ENCODE measurements around the gene ARID5A.

ARID5A gene, protein sequence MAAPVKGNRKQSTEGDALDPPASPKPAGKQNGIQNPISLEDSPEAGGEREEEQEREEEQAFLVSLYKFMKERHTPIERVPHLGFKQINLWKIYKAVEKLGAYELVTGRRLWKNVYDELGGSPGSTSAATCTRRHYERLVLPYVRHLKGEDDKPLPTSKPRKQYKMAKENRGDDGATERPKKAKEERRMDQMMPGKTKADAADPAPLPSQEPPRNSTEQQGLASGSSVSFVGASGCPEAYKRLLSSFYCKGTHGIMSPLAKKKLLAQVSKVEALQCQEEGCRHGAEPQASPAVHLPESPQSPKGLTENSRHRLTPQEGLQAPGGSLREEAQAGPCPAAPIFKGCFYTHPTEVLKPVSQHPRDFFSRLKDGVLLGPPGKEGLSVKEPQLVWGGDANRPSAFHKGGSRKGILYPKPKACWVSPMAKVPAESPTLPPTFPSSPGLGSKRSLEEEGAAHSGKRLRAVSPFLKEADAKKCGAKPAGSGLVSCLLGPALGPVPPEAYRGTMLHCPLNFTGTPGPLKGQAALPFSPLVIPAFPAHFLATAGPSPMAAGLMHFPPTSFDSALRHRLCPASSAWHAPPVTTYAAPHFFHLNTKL

DNA sequence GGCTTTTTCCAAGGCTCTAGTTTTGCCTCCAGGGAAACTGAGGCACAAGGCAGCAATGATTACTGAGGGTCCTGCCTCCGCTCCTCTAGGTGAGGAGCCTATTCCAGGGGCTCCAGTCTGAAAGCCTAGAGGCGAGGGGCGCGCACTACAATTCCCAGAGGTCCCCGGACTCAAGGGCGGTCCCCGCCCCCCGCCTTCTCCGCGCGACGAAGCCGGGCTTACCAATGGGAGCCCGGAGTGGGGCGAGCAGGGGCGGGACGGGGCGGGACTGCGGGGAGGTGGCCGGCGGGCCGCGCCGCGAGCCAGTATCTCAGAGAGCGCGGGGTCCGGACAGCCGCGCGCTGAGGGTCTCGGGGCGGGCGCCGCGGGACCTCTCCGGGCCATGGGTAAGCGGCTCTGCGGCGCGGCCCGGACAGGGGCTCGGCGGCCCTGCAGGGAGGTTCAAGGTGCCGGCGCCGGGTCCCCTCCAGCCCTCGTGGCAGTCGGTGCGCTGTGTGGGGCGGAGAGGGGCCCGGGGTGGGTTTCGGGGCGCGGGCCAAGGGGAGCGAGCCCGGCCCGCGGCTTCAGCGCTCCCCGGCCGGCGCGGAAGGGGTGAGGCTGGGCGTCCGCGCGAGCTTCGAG lies at the start of gene ARID5A:
Gene ARID5A (plus strand): TSS at position 308 of the 621 bp plus-strand sequence. CDS start 75 bp downstream, at position 383.
- H3K4me1 ChIP-seq (ENCODE audit: insufficient read depth, low read length, poor library complexity, severe bottlenecking), result peaks cover 60% of the 10 kb centered on the region
- H3K36me3 ChIP-seq (ENCODE audit: insufficient read depth, low read length), result no peaks in the 10 kb centered on the region
- H3K9me2 ChIP-seq (replicated peaks; ENCODE audit: low read depth, low read length), result no peaks in the 10 kb centered on the region
- H2AFZ ChIP-seq (ENCODE audit: low read length), result peak within 1 kb of the TSS; percentile 82
- no peaks in the 10 kb centered on the region for H3F3A ChIP-seq (ENCODE audit: low read depth)
- H3K79me2 ChIP-seq (ENCODE audit: insufficient read depth, low read length), result peaks cover 40% of the 10 kb centered on the region
- H4K20me1 ChIP-seq (ENCODE audit: insufficient read depth, low read length, poor library complexity, severe bottlenecking), result peaks cover 34% of the 10 kb centered on the region
- peak within 1 kb of the TSS; percentile 79 for H3K4me3 ChIP-seq (ENCODE audit: low read length, poor library complexity, severe bottlenecking)
- H3K9ac ChIP-seq (ENCODE audit: low read depth, low read length, poor library complexity, severe bottlenecking), result peak within 1 kb of the TSS; percentile 76
- peak within 1 kb of the TSS; percentile 93 for H3K4me2 ChIP-seq (ENCODE audit: low read depth, low read length, poor library complexity, severe bottlenecking)
- H3K9me3 ChIP-seq (ENCODE audit: insufficient read depth, low read depth, low read length), result no peaks in the 10 kb centered on the region
- TF ChIP-seq, protein P1, sequence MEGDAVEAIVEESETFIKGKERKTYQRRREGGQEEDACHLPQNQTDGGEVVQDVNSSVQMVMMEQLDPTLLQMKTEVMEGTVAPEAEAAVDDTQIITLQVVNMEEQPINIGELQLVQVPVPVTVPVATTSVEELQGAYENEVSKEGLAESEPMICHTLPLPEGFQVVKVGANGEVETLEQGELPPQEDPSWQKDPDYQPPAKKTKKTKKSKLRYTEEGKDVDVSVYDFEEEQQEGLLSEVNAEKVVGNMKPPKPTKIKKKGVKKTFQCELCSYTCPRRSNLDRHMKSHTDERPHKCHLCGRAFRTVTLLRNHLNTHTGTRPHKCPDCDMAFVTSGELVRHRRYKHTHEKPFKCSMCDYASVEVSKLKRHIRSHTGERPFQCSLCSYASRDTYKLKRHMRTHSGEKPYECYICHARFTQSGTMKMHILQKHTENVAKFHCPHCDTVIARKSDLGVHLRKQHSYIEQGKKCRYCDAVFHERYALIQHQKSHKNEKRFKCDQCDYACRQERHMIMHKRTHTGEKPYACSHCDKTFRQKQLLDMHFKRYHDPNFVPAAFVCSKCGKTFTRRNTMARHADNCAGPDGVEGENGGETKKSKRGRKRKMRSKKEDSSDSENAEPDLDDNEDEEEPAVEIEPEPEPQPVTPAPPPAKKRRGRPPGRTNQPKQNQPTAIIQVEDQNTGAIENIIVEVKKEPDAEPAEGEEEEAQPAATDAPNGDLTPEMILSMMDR (conservative IDR thresholded peaks at IDR 0.05; ENCODE audit: low read length), result no peak
- no peak for TF ChIP-seq EZH2phosphoT487 (IDR thresholded peaks at IDR 0.05; ENCODE audit: borderline replicate concordance)
- no peaks in the 10 kb centered on the region for H3K27me3 ChIP-seq (ENCODE audit: insufficient read depth, low read length, poor library complexity, severe bottlenecking)

DNA sequence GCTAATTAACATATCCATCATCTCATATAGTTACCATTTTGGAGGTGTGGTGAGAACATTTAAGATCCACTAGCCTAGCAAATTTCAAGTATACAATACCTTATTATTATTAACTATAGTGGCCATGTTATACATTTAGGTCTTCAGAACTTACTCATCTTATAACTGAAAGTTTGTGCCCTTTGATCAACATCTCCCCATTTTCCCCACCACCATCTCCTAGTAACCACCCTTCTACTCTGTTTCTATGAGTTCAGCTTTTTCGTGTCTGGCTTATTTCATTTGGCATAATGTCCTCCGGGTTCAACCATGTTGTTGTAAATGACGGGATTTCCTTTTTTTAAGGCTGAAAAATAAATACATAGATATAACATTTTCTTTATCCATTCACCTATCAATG lies 47.3 kb upstream of the ARID5A start:
- H3K9me2 ChIP-seq (replicated peaks; ENCODE audit: low read depth, low read length), result no peaks in the 10 kb centered on the region
- H3K79me2 ChIP-seq (ENCODE audit: insufficient read depth, low read length), result no peaks in the 10 kb centered on the region
- no peaks in the 10 kb centered on the region for H3K4me1 ChIP-seq (ENCODE audit: insufficient read depth, low read length, poor library complexity, severe bottlenecking)
- no peak for TF ChIP-seq EZH2phosphoT487 (IDR thresholded peaks at IDR 0.05; ENCODE audit: borderline replicate concordance)
- TF ChIP-seq, protein P1 (conservative IDR thresholded peaks at IDR 0.05; ENCODE audit: low read length), result no peak
- no peaks in the 10 kb centered on the region for H3K27me3 ChIP-seq (ENCODE audit: insufficient read depth, low read length, poor library complexity, severe bottlenecking)
- no peaks in the 10 kb centered on the region for H3K36me3 ChIP-seq (ENCODE audit: insufficient read depth, low read length)
- H3F3A ChIP-seq (ENCODE audit: low read depth), result no peaks in the 10 kb centered on the region
- H3K4me2 ChIP-seq (ENCODE audit: low read depth, low read length, poor library complexity, severe bottlenecking), result no peak overlapping the region
- H3K9ac ChIP-seq (ENCODE audit: low read depth, low read length, poor library complexity, severe bottlenecking), result no peak overlapping the region
- no peaks in the 10 kb centered on the region for H4K20me1 ChIP-seq (ENCODE audit: insufficient read depth, low read length, poor library complexity, severe bottlenecking)
- no peaks in the 10 kb centered on the region; the same call in 1 of the 2 replicates for H3K9me3 ChIP-seq (ENCODE audit: insufficient read depth, low read depth, low read length)
- no peak overlapping the region for H3K4me3 ChIP-seq (ENCODE audit: low read length, poor library complexity, severe bottlenecking)
- no peak overlapping the region for H2AFZ ChIP-seq (ENCODE audit: low read length)

DNA sequence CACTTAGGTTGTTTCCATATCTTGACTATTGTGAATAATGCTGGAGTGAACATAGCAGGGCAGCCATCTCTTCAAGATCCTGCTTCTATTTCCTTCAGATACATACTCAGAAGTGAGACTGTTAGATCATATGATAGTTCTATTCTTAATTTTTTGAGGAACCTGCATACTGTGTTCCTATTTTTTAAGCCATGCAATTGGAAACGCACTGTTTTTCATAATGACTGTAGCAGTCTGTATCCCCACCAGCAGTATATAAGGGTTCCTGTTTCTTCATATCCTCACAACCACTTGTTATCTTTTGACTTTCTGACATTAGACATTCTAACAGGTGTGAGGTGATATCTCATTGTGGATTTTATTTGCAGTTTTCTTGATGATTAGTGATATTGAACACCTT lies 46.9 kb upstream of the ARID5A start:
- no peaks in the 10 kb centered on the region for H3K4me1 ChIP-seq (ENCODE audit: insufficient read depth, low read length, poor library complexity, severe bottlenecking)

More for the DNA sequence above, 46.9 kb upstream of the ARID5A start:
- TF ChIP-seq, protein P1 (conservative IDR thresholded peaks at IDR 0.05; ENCODE audit: low read length), result no peak
- no peak for TF ChIP-seq EZH2phosphoT487 (IDR thresholded peaks at IDR 0.05; ENCODE audit: borderline replicate concordance)
- Histone ChIP-seq H3K9ac (ENCODE audit: low read depth, low read length, poor library complexity, severe bottlenecking) (no peak overlapping the region), H3K4me2 (ENCODE audit: low read depth, low read length, poor library complexity, severe bottlenecking) (no peak overlapping the region), H3K36me3 (ENCODE audit: insufficient read depth, low read length) (no peaks in the 10 kb centered on the region), H3K79me2 (ENCODE audit: insufficient read depth, low read length) (no peaks in the 10 kb centered on the region), H4K20me1 (ENCODE audit: insufficient read depth, low read length, poor library complexity, severe bottlenecking) (no peaks in the 10 kb centered on the region), H3F3A (ENCODE audit: low read depth) (no peaks in the 10 kb centered on the region), H2AFZ (ENCODE audit: low read length) (no peak overlapping the region), H3K9me2 (replicated peaks; ENCODE audit: low read depth, low read length) (no peaks in the 10 kb centered on the region), H3K9me3 (ENCODE audit: insufficient read depth, low read depth, low read length) (no peaks in the 10 kb centered on the region; the same call in 1 of the 2 replicates), H3K4me3 (ENCODE audit: low read length, poor library complexity, severe bottlenecking) (no peak overlapping the region), H3K27me3 (ENCODE audit: insufficient read depth, low read length, poor library complexity, severe bottlenecking) (no peaks in the 10 kb centered on the region)
